ENCODE measurements around the gene PGAP1.
"Not testable (repeated sequence)": the region's sequence is repeated elsewhere in the genome, so short reads cannot be mapped to it uniquely, and the experiment has no call there.

The PGAP1 gene

GRCh38 chr2:196951973-196952372, 25.5 kb upstream of the PGAP1 start:
- in situ Hi-C loops (cut with MboI; ENCODE audit: low sequenced_read_pairs): no loop called here

- in situ Hi-C loops (cut with MboI; ENCODE audit: low sequenced_read_pairs): no loop called here
These were observed 22.6 kb upstream of the PGAP1 start for GRCh38 chr2:196949116-196949515.

DNA sequence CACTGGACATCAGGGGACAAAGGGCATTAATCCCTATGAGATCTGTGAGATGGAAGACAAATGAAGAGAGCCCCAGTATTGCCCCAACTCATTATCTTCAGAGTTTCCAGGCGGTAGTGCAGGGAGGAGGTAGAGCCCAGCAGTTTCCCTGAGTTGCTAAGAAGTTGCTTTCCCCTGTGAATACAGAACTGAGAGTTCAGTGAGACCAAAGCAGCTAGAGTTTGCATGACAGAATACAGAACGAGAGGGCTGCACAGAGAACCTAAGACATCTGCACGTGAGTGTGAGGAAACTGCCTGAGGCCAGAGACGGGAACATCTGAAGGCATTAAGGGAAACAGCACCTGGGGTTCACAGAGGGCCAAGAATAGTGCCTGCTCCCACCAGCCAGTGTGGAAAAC, 18.1 kb upstream of the PGAP1 start:
- in situ Hi-C loops (cut with MboI; ENCODE audit: low sequenced_read_pairs): no loop called here

GRCh38 chr2:196941398-196942078, 15.0 kb upstream of the PGAP1 start:
- in situ Hi-C loops (cut with MboI; ENCODE audit: low sequenced_read_pairs): no loop called here

GRCh38 chr2:196939371-196939770, 12.9 kb upstream of the PGAP1 start:
- in situ Hi-C loops (cut with MboI; ENCODE audit: low sequenced_read_pairs): no loop called here

- in situ Hi-C loops (cut with MboI; ENCODE audit: low sequenced_read_pairs): no loop called here
These were observed 8.9 kb upstream of the PGAP1 start for GRCh38 chr2:196935432-196935831.

DNA sequence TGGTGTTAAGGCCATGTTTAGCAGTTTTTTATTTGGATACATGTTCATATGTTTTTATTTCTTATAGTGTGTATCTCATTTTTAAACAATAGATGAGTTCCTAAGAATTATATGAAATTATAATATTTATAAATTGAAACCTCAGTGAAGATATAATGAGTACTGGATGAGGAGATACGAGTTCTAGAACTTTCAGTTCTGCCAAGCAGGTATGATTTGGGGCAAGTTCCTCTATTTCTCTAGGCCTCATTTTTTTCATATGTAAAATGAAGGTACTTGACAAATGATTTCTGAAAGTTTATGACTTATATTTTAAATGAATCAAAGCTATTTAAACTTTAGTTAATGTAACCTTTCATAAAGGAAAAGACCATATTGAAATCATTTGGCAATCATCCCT, 8.2 kb upstream of the PGAP1 start:
- in situ Hi-C loops (cut with MboI; ENCODE audit: low sequenced_read_pairs): no loop called here

DNA sequence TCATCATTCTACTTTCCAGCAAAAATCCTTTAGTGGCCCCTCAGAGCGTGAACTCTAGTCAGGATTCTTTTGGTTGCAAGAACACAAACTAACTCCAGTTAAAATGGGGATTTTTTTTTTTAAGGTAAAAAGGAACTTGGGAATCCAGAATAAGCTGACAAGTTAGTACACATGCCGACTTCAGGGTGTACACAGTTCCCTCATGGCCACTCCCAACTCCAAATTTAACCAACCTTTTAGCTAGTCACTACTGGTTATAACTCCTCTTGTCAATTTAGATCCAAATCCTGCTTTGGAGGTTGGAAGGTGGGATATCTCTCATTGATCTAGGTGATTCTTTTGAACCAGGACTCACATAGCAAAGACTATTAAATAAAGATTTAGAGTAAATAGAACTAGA, 5.0 kb upstream of the PGAP1 start:
- in situ Hi-C loops (cut with MboI; ENCODE audit: low sequenced_read_pairs): no loop called here

DNA sequence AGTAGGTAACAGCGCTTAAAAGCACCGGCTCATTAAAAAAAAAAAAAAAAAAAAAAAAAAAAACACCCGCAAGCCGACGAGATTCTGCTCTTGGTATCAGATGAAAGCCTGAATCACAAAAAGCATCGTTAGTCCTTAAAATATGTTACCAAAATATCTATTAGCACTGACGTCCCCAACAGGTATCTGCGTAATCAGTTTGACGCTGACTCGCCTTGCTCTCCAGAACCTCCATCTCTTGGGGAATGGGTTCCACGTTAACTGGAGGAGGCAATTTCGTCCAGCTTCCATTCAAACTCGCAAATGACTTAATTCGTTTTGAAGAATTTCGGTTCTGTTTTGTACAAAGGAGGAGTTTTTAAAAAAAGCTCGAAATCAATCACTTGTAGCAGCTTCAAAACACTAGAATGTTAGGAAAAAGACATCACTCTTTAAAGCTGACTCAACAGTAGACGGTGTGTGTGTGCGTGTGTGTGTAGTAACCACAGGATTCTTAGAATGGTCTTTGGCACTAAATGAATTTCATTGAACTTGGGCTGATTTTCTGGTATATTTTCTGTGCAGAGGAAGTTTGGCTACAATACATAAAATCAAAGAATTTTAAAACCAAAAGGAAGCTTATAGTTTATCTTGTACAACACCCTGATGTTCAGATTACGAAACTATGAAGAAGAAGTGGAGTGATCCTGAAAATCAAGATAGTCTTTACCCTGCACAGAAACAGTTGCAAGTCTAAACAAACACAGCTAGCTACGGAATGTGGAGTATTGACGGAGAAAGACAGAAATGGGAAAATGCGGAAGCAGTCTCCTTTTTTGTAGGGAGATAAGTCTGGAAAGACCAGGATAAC, 1.1 kb upstream of the PGAP1 start:
- in situ Hi-C loops (cut with MboI; ENCODE audit: low sequenced_read_pairs): no loop called here

GRCh38 chr2:196925768-196926561, 542 bp downstream of the PGAP1 start:
- in situ Hi-C loops (cut with MboI; ENCODE audit: low sequenced_read_pairs): no loop called here

DNA sequence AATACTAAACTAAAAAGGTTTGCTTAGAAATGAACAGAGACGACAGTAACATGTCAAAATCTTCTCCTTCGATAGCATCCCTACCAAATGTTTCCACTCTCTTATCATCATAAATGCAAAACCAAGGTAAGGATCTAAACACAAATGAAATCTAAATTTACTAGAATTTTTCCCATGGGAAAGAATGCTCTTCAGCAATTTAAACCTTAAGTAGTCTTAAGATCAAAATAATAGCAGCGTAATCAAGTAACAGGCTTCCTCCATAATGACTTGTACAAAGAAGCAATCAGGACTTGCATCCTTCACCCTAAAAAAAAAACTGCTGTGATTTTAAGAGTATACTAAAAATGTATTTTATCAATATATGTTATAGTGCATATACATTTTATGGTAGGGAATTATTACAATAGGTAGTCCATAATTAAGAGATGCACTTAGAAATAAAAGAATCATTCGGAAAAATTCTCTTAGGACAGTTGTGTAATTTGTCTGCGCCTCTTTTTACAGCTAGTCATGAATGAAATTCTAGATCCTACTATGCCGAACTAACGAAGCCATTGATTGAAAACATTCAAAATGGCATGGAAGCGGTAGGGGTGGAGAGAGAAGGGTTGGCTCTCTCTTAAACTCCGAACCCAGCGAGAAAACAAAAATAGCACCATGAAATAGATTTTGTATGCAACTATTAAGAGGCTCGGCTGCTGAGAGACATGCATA, 1.3 kb downstream of the PGAP1 start:
- in situ Hi-C loops (cut with MboI; ENCODE audit: low sequenced_read_pairs): no loop called here

GRCh38 chr2:196924051-196924450, 2.5 kb downstream of the PGAP1 start:
- in situ Hi-C loops (cut with MboI; ENCODE audit: low sequenced_read_pairs): no loop called here

DNA sequence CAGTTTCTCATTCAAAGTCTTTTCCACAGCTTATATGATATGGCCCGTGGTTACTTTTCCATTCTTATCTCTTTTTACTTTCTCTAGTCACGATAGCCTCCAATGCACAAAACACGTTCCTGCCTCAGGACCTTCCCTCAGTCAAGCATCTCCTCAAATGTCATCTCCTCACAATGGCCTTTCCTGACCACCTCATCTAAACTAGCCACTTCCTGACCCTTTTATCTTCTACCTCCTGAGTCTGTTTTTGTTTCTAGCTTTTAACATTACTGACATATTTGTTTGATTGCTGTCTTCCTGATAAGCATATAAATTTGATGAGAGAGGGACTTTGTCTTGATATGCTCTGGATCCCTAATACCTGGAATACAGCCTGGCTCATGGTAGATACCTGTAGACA, 7.6 kb downstream of the PGAP1 start:
- in situ Hi-C loops (cut with MboI; ENCODE audit: low sequenced_read_pairs): no loop called here

GRCh38 chr2:196917802-196918201, 8.7 kb downstream of the PGAP1 start:
- in situ Hi-C loops (cut with MboI; ENCODE audit: low sequenced_read_pairs): no loop called here

GRCh38 chr2:196915507-196916189, 10.9 kb downstream of the PGAP1 start:
- in situ Hi-C loops (cut with MboI; ENCODE audit: low sequenced_read_pairs): no loop called here

DNA sequence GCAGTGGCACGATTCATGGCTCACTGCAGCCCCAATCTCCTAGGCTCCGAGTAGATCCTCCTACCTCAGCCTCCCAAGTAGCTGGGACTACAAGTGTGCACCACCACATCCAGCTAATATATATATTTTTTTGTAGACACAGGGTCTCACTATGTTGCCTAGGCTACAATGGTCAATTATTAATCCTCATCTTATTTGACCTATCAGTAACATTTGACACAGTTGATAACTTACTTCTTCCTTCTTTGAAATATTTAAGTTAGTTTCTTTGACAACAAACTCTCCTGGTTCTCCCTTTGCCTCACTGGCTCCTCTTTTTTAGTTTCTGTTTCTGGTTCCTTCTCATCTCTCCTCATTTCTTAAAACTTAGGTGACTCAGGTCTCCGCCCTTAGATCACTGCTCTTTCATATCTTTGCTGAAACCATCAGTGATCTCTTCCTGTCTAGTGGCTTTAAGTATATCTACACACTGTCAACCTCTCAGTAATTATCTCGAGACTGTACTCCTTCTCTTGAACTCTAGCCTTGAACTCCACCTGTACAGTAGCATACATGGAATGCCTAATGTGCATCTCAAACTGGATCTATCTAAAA, 11.5 kb downstream of the PGAP1 start:
- in situ Hi-C loops (cut with MboI; ENCODE audit: low sequenced_read_pairs): no loop called here

DNA sequence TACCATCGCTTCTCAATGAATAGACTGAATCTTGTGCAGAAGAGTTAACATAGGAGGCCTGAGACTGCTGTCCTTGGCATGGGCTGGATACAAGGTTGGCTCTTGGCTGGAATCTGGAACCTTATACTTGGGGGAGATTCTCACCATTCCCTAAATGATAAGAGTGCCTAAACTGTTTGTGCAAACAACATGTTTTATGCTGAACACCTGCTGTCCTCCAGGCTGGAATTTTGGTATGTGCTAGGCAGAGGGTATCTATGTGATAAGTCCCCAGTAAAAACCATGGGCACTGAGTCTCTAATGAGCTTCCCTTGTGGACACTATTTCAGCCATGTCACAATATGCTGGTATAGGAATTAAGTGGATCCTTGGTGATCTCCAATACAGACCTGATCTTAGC, 12.8 kb downstream of the PGAP1 start:
- in situ Hi-C loops (cut with MboI; ENCODE audit: low sequenced_read_pairs): no loop called here

DNA sequence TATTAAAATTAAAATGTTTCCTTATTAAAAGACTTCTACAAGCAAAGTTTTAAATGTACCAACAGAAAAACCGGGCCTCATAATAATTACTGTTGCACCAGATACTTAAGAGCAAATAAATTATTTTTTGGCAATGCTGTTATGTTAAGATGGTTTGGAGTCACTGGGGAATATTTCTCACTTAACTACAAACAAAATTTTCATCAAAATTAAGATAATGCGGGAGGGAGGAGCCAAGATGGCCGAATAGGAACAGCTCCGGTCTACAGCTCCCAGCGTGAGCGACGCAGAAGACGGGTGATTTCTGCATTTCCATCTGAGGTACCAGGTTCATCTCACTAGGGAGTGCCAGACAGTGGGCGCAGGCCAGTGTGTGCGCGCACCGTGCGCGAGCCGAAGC, 21.1 kb downstream of the PGAP1 start:
- in situ Hi-C loops (cut with MboI; ENCODE audit: low sequenced_read_pairs): not testable (repeated sequence)

GRCh38 chr2:196902828-196903227, 23.7 kb downstream of the PGAP1 start:
- in situ Hi-C loops (cut with MboI; ENCODE audit: low sequenced_read_pairs): no loop called here

DNA sequence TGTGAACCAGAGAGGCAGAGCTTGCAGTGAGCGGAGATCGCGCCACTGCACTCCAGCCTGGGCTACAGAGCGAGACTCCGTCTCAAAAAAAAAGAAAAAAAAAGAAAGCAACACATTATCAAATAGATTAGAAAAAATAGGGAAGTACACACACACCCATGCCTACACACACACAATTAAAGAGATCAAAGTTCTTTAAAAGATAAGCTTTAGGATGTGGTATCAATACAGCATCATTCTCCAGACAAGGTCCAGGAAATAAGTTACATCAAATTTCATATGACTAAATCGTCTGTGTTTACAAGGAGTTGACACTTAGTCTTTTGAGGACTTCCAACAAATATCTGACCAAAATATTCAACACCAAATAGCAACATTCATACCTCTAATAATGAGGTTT, 25.7 kb downstream of the PGAP1 start:
- in situ Hi-C loops (cut with MboI; ENCODE audit: low sequenced_read_pairs): no loop called here
